ENCODE results near the gene MYMK. TPM values are rescaled to one million over a fixed set of nuclear protein-coding genes. Genes with fewer than 3 reads are reported as not detected.

MYMK gene
- total and polyA plus RNA-seq, 7 experiments from 2014 or later: not detected

DNA sequence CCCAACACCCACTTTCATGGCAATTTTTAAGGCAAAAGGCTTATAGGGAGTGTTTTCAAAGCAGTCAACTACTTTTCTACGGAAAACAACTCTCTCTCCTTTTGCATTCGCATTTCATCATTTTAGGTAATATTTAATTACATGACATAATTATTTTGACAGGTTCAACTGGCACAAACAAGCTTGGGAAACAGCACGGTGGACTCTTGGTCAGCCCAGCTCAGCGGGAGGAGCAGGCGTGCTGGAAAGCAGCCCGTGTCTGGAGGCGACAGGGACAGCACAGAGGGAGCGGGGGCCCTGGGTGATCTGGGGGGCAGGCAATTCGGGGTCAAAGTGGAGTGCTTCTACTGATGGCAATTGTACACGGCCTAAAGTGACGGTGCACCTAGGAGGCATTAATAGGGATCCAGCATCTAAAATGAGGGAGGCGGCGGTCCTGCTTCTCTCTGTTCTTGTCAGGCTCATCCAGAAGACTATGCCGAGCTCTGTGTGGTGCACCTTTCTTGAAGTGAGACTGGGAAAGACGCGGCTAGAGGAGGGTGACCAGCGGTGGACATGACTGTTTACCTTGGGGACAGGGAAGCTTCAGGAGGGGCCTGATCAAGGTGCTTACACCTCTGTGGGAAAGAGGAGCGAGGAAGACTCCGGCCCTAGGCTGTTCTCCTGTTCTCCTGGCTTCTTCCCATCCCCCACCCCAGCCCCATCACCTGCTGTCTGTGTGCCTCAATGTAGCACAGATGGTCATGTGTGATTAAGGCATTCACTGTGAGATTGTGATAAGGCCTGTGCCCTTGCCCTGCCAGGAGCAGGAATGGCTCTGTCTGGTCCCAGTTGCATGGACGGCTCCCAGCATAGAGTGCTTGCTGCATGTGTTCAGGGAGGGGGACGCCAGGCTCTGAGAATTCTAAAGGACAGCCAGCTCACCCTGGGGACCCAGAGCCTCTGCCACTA, 3.4 kb downstream of the MYMK start:
- Mint-ChIP-seq H3K4me1 (peaks cover 0 to 9% (median 3%) of the 10 kb centered on the region in 7 donors), H3K9me3 (no peaks in the 10 kb centered on the region), H3K36me3 (no peaks in the 10 kb centered on the region), H3K4me3 (no peak overlapping the region), H3K27me3 (no peaks in the 10 kb centered on the region), H3K27ac (no peak overlapping the region)
- ChIA-PET POLR2A (interaction anchor here (0.6 to 0.7 kb wide), 2 partner anchors 20 to 139 kb away, joined by 3 read pairs; no protein-coding TSS in a partner anchor), CTCF (no interaction called here)
- H3K4me3 ChIP-seq (ENCODE audit: low read length): no peak overlapping the region
- H3K27me3 ChIP-seq (ENCODE audit: control insufficient read depth in 2 of 2, insufficient read depth in 2 of 2, low read length in 2 of 2): no peaks in the 10 kb centered on the region
- no peak for ATAC-seq
- no peaks in the 10 kb centered on the region for H3K36me3 ChIP-seq (ENCODE audit: control insufficient read depth in 2 of 3, insufficient read depth in 3 of 3, low read length in 3 of 3)
- peaks cover 0 to 2% of the 10 kb centered on the region in 2 donors for H3K4me1 ChIP-seq (ENCODE audit: control insufficient read depth in 2 of 2, insufficient read depth in 2 of 2, low read length in 2 of 2)
- no peak for DNase-seq
- H3K27ac ChIP-seq (ENCODE audit: low read depth, low read length): no peak overlapping the region
- intact Hi-C loops (cut with micrococcal nuclease): no loop called here
- H3K9me3 ChIP-seq (ENCODE audit: control insufficient read depth in 2 of 3, low read length in 3 of 3): no peaks in the 10 kb centered on the region

DNA sequence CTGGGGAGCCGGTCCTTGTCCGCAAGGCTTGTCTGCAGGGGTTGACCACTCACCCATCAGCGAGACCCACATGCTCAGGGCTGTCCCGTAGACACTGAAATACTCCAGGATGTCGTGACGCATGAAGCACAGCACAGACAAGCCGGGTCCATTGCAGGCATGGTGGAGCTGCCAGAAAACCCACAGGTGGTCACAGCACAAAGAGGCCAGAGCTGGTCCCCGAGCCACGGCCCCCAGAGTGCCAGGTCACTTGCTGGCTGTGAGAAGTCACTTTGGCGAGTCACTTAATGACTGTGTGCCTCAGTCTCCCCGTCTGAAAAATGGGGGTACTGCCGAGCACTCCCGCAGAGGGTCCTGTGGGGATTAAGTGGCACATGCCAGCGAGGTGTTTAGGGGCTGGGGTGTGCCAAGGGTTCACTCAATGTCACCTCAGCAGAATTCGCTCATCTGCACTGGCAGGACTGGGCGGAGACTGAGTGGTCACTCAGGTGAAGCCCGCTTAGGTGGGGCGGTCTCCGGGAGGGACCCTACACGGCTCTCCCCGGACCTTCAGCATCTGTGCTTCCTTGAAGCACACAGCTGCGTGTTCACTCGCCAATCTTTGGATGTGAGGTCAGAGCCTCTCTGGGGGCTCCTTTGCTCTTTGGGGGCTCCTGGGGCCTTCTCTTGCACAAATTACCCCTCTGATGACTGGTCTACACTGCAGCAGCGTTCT, 4.5 kb downstream of the MYMK start:
- H3K4me3 Mint-ChIP-seq: no peak overlapping the region
- CTCF ChIA-PET: no interaction called here
- intact Hi-C loops (cut with micrococcal nuclease): no loop called here
- POLR2A ChIA-PET: no interaction called here
- no peak overlapping the region for H3K27ac Mint-ChIP-seq
- no peak overlapping the region for H3K4me3 ChIP-seq (ENCODE audit: low read length)
- no peak for ATAC-seq
- no peaks in the 10 kb centered on the region for H3K9me3 ChIP-seq (ENCODE audit: control insufficient read depth in 2 of 3, low read length in 3 of 3)
- H3K9me3 Mint-ChIP-seq: no peaks in the 10 kb centered on the region
- H3K36me3 Mint-ChIP-seq: no peaks in the 10 kb centered on the region
- H3K27me3 Mint-ChIP-seq: no peaks in the 10 kb centered on the region
- H3K27me3 ChIP-seq (ENCODE audit: control insufficient read depth in 2 of 2, insufficient read depth in 2 of 2, low read length in 2 of 2): no peaks in the 10 kb centered on the region
- H3K36me3 ChIP-seq (ENCODE audit: control insufficient read depth in 2 of 3, insufficient read depth in 3 of 3, low read length in 3 of 3): no peaks in the 10 kb centered on the region
- H3K4me1 Mint-ChIP-seq: peaks cover 0 to 2% (median 0%) of the 10 kb centered on the region in 7 donors
- no peaks in the 10 kb centered on the region for H3K4me1 ChIP-seq (ENCODE audit: control insufficient read depth in 2 of 2, insufficient read depth in 2 of 2, low read length in 2 of 2)
- H3K27ac ChIP-seq (ENCODE audit: low read depth, low read length): no peak overlapping the region
- no peak for DNase-seq

DNA sequence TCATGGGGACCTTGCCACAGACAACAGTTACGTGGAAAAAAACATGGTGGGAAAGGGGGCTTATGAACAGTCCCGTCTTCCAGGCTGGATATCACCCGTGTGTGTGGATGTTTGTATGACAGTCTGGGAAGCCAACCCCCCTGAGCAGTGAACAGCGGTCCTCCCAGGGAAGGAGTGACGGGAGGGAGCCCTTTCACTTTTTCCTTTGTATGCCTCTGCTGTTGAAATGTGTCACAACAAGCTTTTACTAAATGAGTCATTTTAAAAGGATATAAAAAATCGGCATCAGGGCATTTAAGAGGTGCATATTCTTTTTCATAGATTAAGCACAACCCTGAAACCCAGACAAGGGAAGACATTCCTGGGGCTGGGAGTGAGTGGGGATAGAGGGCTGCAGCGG, 5.1 kb downstream of the MYMK start:
- no peaks in the 10 kb centered on the region for H3K36me3 ChIP-seq (ENCODE audit: control insufficient read depth in 2 of 3, insufficient read depth in 3 of 3, low read length in 3 of 3)
- DNase-seq: no peak
- intact Hi-C loops (cut with micrococcal nuclease): no loop called here
- peaks cover 0 to 4% (median 0%) of the 10 kb centered on the region in 7 donors for H3K4me1 Mint-ChIP-seq
- no peaks in the 10 kb centered on the region for H3K9me3 ChIP-seq (ENCODE audit: control insufficient read depth in 2 of 3, low read length in 3 of 3)
- ChIA-PET POLR2A (no interaction called here), CTCF (no interaction called here)
- H3K27me3 Mint-ChIP-seq: no peaks in the 10 kb centered on the region
- ATAC-seq: no peak
- H3K4me1 ChIP-seq (ENCODE audit: control insufficient read depth in 2 of 2, insufficient read depth in 2 of 2, low read length in 2 of 2): no peaks in the 10 kb centered on the region
- no peaks in the 10 kb centered on the region for H3K36me3 Mint-ChIP-seq
- H3K4me3 ChIP-seq (ENCODE audit: low read length): no peak overlapping the region
- H3K27me3 ChIP-seq (ENCODE audit: control insufficient read depth in 2 of 2, insufficient read depth in 2 of 2, low read length in 2 of 2): no peaks in the 10 kb centered on the region
- no peak overlapping the region for H3K27ac Mint-ChIP-seq
- no peak overlapping the region for H3K4me3 Mint-ChIP-seq
- no peak overlapping the region for H3K27ac ChIP-seq (ENCODE audit: low read depth, low read length)
- H3K9me3 Mint-ChIP-seq: no peaks in the 10 kb centered on the region

DNA sequence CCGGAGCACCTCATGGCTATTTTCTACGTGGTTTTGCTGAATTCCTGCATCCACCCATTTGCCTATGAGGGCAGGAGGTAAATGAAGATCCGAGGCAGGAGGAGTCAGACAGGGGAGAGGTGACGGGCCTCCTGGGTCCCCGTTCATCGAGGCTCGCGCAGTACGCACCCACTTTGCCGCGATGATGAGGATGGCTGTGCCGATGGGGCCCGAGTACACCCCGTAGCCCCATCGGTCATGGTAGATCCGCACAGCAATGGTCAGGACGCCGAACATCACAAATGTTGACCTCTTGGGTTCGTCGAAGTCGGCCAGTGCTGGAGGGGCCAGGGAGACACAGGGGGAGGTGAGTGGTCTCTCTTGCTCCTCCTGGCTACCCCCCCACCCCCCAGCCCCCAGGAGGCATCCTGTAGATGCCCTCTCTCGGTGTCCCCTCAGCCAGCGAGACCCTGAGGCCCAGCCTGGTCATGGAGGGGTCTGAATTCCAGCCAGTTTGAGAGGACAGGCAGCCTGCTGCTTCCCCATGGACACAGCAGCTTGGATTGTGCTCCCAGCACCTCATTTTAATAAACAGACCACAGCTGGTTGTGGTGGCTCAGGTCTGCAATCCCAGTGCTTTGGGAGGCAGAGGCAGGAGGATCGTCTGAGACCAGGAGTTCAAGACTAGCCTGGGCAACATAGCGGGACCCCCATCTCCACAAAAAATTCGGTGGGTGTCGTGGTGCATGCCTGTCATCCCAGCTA, 5.9 kb downstream of the MYMK start:
- ATAC-seq (no peak), DNase-seq (no peak)
- intact Hi-C loops (cut with micrococcal nuclease): no loop called here
- Mint-ChIP-seq H3K36me3 (no peaks in the 10 kb centered on the region), H3K4me1 (peaks cover 0 to 4% (median 0%) of the 10 kb centered on the region in 7 donors), H3K4me3 (no peak overlapping the region), H3K9me3 (no peaks in the 10 kb centered on the region), H3K27ac (no peak overlapping the region), H3K27me3 (no peaks in the 10 kb centered on the region)
- POLR2A ChIA-PET: no interaction called here
- Histone ChIP-seq H3K27me3 (ENCODE audit: control insufficient read depth in 2 of 2, insufficient read depth in 2 of 2, low read length in 2 of 2) (no peaks in the 10 kb centered on the region), H3K36me3 (ENCODE audit: control insufficient read depth in 2 of 3, insufficient read depth in 3 of 3, low read length in 3 of 3) (no peaks in the 10 kb centered on the region), H3K27ac (ENCODE audit: low read depth, low read length) (no peak overlapping the region), H3K4me3 (ENCODE audit: low read length) (no peak overlapping the region), H3K4me1 (ENCODE audit: control insufficient read depth in 2 of 2, insufficient read depth in 2 of 2, low read length in 2 of 2) (no peaks in the 10 kb centered on the region), H3K9me3 (ENCODE audit: control insufficient read depth in 2 of 3, low read length in 3 of 3) (no peaks in the 10 kb centered on the region)
- CTCF ChIA-PET: no interaction called here

DNA sequence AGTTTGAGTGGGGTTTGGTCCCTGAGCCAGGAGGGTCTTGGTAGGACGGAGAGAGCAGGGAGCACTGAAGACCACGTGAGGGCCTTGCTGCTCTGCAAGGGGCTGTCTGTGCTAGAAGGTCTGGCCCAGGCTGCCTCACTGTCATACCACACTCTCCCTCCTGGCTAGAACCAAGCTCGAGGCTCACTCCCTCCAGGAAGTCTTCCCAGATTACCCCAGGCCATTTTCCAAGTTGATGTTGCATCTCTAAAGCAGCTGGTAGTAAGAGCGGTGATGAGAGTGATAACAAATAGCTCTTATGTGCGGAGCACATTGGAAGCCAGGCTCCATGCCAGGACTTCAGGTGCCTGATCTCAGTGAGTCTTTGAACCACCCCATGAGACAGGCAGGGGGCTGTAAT, 6.6 kb downstream of the MYMK start:
- H3K36me3 Mint-ChIP-seq: no peaks in the 10 kb centered on the region
- ATAC-seq (no peak), DNase-seq (no peak)
- Histone ChIP-seq H3K4me3 (ENCODE audit: low read length) (no peak overlapping the region), H3K9me3 (ENCODE audit: control insufficient read depth in 2 of 3, low read length in 3 of 3) (no peaks in the 10 kb centered on the region), H3K27ac (ENCODE audit: low read depth, low read length) (no peak overlapping the region), H3K27me3 (ENCODE audit: control insufficient read depth in 2 of 2, insufficient read depth in 2 of 2, low read length in 2 of 2) (no peaks in the 10 kb centered on the region), H3K4me1 (ENCODE audit: control insufficient read depth in 2 of 2, insufficient read depth in 2 of 2, low read length in 2 of 2) (no peaks in the 10 kb centered on the region), H3K36me3 (ENCODE audit: control insufficient read depth in 2 of 3, insufficient read depth in 3 of 3, low read length in 3 of 3) (no peaks in the 10 kb centered on the region)
- no peak overlapping the region for H3K27ac Mint-ChIP-seq
- H3K4me3 Mint-ChIP-seq: no peak overlapping the region
- no peaks in the 10 kb centered on the region for H3K27me3 Mint-ChIP-seq
- POLR2A ChIA-PET: no interaction called here
- H3K9me3 Mint-ChIP-seq: no peaks in the 10 kb centered on the region
- CTCF ChIA-PET: no interaction called here
- intact Hi-C loops (cut with micrococcal nuclease): no loop called here
- peaks cover 0 to 4% (median 0%) of the 10 kb centered on the region in 7 donors for H3K4me1 Mint-ChIP-seq

DNA sequence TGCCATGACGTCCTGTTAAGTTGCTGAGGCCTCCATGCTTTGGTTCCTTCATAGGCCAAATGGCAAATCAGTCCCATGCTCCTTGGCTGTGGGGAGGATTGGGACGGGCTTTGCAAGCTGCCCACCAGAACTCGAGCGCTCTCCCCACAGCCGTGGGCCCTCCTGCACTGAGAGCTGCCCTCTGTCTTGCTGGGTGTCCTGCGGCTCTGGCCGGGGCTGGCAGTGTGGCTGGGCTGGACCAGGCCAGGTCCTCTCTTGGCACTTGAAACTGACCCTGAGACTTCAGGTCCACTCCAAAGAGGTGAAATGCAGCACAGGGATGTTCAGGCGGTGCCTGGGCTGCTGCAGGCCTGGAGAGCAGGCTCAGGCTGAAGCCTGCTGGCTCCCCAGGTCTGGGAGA, 7.0 kb downstream of the MYMK start:
- H3K9me3 ChIP-seq (ENCODE audit: control insufficient read depth in 2 of 3, low read length in 3 of 3): no peaks in the 10 kb centered on the region
- H3K9me3 Mint-ChIP-seq: no peaks in the 10 kb centered on the region
- no peak overlapping the region for H3K4me3 Mint-ChIP-seq
- peaks cover 0 to 4% (median 0%) of the 10 kb centered on the region in 7 donors for H3K4me1 Mint-ChIP-seq
- ATAC-seq (no peak), DNase-seq (no peak)
- H3K4me1 ChIP-seq (ENCODE audit: control insufficient read depth in 2 of 2, insufficient read depth in 2 of 2, low read length in 2 of 2): no peaks in the 10 kb centered on the region
- no peaks in the 10 kb centered on the region for H3K36me3 ChIP-seq (ENCODE audit: control insufficient read depth in 2 of 3, insufficient read depth in 3 of 3, low read length in 3 of 3)
- intact Hi-C loops (cut with micrococcal nuclease): no loop called here
- POLR2A ChIA-PET: no interaction called here
- no peak overlapping the region for H3K27ac ChIP-seq (ENCODE audit: low read depth, low read length)
- CTCF ChIA-PET: no interaction called here
- no peaks in the 10 kb centered on the region for H3K27me3 ChIP-seq (ENCODE audit: control insufficient read depth in 2 of 2, insufficient read depth in 2 of 2, low read length in 2 of 2)
- H3K27me3 Mint-ChIP-seq: no peaks in the 10 kb centered on the region
- H3K4me3 ChIP-seq (ENCODE audit: low read length): no peak overlapping the region
- H3K27ac Mint-ChIP-seq: no peak overlapping the region
- H3K36me3 Mint-ChIP-seq: no peaks in the 10 kb centered on the region
